Stromal cell of bone marrow (primary cell): ENCODE measurements around the gene SYT7.

Experiments used
- DNase-seq: peaks from one replicate; pipeline ENCODE4 v3.0.0-alpha.2; 2012; ENCODE audit warnings: low read depth

The SYT7 gene, protein sequence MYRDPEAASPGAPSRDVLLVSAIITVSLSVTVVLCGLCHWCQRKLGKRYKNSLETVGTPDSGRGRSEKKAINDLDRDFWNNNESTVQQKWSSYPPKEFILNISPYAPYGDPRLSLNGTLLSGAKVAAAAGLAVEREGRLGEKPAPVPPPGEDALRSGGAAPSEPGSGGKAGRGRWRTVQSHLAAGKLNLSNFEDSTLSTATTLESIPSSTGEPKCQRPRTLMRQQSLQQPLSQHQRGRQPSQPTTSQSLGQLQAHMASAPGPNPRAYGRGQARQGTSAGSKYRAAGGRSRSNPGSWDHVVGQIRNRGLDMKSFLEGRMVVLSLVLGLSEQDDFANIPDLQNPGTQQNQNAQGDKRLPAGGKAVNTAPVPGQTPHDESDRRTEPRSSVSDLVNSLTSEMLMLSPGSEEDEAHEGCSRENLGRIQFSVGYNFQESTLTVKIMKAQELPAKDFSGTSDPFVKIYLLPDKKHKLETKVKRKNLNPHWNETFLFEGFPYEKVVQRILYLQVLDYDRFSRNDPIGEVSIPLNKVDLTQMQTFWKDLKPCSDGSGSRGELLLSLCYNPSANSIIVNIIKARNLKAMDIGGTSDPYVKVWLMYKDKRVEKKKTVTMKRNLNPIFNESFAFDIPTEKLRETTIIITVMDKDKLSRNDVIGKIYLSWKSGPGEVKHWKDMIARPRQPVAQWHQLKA

DNA sequence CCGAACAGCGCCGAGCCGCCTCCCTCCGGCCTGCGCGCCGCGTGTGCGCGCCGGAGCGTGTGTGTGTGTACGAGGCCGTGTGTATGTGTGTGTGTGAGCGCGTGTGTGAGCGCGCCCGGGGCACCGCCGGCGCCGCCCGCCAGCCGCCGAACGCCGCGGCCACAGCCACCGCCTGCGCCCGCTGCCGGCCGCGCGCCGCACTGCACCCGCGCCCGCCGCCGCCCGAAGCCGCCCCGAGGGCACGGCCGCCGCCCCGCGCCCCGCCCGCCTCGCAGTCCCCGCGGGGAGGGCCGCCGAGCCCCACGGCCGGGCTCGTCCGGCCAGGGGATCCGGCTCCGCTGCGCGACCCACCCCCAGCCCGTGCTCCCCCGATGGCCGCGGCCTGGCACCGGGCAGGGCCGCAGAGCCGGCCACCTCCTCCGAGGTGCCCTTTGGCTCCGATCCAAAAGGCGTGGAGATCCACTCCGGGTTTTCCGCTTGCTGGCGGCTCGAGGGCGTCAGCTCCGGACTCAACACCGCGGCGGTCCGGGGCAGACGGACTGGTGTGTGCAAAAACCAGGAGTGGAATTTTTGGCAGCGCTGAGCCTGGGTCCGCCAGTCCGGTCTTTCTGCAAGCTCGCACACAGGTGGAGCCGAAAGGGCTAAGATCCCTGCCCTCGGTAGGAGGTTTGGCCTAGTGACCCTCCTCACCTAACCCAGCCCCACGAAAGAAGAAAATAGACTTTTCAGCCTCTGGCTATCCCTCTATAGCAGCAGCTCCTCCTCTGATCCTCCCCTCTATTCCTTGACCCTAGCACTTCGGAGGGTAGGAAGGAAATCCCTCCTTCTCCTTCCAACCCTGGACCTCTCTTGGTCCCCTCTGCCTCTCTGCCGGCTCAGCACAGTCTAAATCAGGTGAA, at the start of gene SYT7:
TSS of gene SYT7 (minus strand) at position 47 of the 899 bp plus-strand sequence. CDS start 256 bp downstream, outside the sequence.
- peak; percentile 92 for DNase-seq

DNA sequence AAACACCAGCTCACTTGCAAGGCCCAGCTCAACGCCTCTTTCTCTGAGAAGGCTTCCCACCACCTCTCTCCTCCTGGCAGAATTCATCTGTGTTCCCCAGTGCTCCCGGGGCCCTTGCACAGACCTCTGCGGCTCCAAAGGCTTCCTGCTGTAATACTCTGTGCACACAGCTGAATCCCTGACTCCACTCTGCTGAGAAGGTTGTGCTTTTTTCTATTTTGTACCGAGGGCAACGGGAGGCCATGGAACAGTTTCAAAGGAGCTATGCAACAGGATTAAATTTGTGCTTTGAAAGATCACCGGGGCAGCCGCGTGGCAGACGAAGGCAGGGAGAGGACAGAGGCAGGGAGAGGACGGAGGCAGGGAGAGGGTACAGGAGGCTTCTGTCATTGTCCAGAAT, 49.2 kb upstream of the SYT7 start:
- no peak for DNase-seq

DNA sequence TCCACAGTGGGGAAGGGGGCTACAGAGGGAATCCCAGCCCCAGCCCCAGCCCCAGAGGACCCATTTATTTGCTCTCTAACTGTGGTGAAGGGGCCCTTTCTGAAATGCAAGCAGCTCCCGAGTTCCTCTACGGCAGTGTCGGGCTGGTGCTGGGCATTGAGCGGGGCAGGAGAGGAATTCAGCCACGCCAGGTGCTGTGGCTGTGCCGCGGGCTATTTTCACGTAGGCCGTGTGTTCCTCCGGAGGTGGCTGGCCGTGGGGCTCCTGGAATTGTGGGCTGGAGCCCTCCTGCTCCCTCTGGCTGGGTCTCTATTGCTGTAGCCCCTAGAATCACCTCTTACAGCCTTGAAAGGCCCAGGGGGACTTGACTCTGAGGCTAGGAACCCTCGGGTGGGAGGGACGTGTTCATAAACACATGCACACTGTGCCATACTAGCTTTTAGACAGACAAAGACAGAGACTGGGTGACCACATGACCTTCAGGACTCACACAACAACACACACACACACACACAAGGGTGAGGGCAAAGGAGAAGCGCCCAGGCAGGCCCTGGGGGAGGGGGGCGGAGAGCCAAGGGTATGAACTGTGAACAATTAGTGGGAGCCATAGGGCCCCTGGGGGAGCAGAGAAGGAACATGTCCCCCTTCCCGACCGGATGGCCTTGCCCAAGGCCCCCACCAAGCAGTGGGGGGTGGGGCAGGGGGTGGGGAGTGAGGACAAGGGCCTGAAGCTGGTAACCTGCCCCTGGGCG, 48.4 kb upstream of the SYT7 start:
- DNase-seq, result no peak

DNA sequence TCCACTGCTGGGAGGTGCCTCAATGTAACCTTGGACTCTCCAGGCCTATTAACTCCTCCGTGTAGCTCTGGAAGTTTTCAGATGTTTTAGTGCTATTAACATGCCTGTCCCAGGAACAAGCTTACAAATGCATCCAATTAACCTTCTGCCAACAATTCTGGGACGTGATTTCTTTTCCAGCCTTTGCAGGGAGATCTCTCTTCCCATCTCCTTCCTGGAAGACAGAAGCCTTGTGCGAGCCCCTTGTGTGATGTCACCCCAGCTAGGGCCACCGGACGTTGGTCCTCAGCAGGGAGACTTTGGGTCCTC, 47.7 kb upstream of the SYT7 start:
- no peak for DNase-seq

DNA sequence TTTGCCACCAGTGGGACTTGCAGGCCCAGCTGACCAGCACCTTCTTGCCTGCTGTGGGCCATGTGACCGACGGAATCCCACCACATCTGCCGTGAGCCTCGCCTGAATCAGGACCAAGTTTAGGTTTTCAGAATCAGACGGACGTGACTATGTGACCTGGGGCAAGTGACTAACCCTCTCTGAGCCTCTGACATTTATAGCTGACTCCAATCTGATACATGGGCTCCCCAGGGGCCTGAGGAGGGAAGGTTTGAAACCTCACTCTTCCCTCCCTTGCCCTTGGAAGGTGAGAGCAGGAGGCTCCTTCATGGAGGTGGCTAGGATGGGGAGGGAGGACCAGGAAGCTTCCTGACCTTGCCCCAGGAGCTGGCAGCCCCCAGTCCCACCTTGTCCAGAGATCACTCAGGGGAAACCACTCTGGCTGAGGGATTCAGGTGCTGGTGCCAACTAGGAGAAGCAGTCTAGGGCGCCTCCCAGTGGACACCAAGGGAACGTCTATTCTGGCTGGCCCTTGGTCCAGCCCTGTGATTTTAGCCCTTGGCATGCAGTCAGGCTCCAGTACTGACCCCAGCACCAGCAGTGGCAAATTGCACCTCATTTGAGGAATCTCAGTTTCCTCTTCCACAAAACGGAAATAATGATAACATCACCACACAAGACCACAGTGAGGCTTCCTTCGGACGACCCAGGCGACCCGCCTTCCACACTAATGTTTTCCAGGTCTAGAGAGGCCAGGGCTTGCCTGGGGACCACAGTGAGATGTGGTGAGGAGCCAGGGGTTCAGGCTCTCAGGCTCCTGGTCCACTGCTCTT, 47.2 kb upstream of the SYT7 start:
- DNase-seq, result peak; percentile 63

DNA sequence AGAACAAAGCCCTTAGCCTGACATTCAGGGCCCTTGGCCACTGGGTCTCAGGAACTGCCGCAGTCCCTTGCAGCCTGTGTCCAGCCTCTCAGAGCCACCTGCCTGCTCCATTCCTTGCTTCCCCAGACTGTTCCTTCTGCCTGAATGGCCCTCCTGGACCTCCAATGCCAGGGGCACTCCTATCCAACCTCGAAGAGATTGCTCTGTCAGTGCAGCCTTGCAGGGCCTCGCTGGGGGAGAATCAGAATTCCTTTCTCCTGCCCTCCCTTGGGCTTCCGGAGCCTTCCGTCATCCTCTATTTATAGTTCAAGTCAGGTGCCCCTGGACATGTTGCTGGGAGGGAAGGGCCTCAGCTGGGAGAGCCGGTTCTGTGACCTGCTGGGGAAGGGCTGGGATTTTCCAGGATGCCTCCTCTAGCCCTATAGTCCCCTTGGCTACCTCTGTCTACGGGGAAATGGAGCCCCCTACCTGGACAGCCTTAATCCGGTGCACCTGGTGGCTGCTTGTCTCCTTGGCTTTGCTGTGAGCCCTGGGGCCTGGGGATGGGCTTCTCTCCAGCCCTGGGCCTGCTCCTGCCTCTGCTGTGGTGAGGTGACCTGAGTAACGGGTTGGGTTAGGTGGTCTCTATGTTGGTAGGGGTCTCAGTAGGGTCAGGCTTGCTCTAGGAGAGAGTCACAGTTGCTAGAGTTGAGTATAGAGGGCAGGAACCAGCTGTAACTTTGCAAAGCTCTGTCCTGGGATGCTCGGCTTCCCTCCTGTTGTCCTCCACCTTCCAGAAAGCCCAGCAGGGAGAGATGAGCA, 45.9 kb upstream of the SYT7 start:
- DNase-seq, result no peak

DNA sequence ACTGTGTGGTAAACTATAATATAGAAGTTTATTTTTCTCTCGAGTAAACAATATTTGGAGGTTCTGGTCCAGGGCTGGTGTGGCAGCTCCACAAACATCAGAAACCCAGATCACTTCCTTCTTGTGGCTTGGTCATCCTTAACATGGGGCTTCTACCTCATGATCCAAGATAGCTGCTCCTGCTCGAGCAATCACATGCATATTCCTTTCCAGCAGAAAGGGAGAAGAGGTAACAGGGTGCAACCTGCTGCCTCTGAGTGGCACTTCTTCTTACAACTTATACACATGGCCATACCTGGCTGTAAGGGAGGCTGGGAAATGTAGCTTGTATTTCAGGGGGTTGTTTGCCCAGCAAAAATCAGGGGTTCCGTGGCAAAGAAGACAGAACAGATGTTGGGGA, 44.6 kb upstream of the SYT7 start:
- no peak for DNase-seq

DNA sequence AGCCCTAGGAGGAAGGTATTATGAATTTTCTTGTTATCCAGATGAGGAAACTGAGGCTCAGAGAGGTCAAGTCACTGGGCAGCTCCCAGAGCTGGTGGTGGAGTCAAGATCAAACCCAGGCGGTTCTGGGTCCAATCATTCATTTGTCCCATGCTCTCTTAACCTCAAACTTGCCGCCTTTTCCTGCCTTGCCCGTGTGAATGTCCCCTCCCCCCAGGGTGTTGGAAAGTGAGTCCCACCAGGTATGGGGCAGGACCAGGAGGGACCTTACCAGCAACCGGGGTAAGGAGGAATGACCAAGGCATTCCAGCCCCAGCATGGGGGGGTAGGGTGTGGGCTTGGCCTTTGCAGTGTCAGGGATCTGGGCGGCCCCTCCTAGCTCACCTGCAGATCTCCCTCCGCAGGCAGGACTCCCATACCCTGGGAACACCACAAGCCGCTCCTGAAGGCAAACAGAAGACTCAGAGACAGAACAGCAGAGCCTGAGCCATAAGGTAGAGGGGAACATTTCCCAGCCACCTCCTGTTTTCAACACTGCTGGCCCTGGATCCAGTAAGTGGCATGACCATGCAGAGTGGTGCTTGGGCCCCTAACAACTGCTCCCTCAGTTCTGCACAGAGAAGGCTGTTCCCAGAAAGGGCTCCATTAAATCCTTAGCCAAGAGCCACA, 41.2 kb upstream of the SYT7 start:
- no peak for DNase-seq

DNA sequence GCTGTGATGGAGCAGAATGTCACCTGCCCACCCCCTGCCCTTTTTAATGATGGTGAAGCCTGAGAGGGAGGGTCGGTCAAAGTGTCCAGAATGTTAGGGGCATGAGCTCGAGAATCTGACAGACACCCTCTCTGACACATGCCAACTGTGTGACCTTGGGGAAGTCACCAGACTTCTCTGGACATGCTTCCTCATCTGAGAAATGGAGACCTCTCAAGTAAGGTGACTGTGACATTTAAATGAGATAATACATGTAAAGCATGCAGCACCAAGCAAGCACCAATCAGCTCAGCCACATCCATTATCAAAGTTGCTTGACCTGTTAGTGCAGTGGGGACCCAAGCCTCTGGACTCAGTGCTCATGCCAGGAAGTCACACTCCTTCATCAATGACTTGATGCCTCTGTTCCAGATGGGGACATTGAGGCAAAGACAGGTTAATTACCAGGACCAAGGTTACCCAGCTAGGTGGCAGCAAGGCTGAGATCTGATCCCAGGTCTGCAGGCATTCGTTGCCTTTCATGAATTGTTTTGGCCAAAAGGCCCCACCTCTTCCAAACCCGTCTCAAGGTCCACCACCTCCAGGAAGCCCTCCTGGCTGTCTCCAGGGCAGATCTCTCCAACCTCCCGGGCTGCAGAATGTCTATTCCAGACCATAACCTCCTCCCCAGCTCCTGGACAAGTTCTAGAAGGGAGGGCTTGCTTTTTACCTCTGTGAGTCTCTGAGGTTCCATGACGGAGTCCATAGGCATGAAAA, 38.8 kb upstream of the SYT7 start:
- DNase-seq, result no peak

DNA sequence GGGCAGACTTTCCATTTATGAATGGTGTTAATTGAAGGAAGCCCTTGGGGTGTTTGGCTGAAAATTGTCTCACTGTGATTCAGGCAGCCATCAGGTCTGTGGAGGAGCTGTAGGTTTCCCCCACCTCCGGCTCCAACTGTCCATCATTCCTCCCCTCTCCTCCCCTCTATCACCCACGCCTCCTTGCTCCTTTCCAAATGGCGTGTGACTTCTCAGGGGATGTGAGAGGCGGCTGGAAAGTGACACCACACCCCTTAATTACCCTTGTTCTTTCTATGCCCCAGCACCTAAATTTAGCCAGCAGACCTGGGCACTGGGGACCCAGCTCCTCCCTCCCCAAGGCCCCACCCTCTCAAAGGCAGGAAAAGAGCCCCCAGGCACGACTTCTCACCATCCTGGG, 38.1 kb upstream of the SYT7 start:
- no peak for DNase-seq

DNA sequence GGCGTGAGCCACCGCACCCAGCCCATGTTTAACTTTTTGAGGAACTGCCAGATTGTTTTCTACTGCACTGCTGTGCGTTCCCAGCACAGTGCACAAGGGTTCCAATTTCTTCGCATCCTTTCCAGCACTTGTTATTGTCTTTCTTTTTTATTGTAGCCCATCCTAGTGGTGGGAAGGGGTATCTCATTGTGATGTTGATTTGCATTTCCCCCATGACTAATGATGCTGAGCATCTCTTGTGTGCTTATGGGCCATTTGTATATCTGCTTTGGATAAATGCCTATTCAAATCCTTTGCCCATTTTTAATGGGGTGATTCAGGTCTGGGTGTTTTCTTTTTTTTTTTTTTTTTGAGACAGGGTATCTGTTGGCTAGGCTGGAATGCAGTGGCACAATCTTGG, 36.6 kb upstream of the SYT7 start:
- DNase-seq, result no peak

DNA sequence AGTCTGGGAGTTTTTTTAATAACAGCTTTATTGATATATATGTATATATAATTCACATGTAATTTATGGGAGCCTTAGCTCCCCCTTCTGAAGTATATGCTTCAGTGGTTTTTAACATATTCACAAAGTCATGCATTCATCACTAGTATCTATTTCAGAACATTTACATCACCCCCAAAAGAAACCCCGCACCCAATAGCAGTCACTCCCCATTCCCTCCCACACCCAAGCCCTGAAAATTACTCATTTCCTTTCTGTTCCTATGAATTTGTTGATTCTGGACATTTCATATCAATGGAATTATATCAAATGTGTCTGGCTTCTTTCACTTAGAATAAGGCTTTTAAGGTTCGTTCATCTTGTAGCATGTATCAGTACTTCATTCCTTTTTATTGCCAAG, 35.6 kb upstream of the SYT7 start:
- peak; percentile 57 for DNase-seq

DNA sequence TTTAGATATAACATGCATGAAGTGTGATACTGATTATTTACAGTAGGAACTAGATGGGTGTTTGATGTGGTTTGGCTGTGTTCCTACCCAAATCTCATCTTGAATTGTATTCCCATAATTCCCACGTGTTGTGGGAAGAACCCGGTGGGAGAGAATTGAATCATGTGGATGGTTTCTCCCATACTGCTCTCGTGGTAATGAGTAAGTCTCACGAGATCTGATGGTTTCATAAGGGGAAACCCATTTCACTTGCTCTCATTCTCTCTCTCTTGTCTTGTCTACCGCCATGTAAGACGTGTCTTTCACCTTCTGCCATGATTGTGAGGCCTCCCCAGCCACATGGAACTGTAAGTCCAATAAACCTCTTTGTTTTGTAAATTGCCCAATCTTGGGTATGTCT, 33.9 kb upstream of the SYT7 start:
- DNase-seq, result peak; percentile 39

DNA sequence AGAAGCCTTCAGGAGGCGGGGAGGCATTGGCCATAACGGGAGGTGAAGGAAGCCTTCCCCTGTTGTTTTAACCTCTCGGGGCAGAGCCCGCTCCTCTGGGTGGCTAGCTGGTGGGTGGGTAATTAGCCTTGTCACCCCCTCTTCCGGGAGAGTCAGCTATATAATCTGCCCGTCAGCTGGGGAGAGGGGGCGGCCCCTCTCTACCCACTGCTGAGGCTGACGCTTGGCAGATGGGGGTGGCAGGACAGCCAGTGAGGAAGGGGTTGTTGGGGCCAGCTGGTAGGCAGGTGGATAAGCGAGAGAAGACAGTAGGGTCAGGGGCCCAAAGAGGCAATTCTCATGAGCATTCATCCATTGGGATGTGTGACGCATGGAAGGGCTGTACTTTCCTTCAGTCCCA, 33.0 kb upstream of the SYT7 start:
- DNase-seq, result no peak

DNA sequence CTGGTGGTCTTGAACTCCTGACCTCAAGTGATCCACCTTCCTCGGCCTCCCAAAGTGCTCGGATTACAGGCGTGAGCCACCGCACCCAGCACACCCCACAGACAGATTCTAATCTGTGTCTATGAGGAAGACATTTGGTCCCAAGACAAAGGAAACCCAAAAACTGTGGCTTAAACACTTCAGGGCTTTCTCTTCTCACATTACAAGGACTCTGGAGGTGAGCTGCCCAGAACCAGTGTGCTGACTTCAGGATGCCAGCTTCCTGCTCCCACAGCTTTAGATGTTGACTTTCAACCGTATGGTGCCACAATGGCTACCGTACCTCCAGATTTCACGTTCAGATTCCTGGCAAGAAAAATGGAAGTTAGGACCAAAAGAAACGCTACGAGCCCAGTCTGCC, 32.2 kb upstream of the SYT7 start:
- no peak for DNase-seq

DNA sequence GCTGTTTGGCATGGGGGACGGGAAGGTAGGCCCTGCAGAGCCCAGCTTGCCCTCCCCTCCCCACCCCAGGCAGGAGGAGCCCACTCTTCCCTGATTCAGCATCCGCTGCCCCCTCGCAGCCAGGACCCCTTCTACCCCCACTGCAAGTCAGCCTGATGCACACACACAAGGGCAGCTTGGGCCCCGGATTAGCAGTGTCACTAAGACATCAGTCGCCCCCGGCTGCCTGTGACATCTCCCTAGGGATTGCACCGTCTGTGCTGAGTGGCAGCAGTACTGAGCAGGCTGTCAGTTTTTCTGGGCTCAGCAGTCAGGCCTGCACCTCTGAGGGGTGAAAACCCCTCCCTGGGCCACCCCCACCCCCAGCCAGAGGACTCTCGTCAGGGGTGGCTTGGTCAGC, 30.4 kb upstream of the SYT7 start:
- no peak for DNase-seq

DNA sequence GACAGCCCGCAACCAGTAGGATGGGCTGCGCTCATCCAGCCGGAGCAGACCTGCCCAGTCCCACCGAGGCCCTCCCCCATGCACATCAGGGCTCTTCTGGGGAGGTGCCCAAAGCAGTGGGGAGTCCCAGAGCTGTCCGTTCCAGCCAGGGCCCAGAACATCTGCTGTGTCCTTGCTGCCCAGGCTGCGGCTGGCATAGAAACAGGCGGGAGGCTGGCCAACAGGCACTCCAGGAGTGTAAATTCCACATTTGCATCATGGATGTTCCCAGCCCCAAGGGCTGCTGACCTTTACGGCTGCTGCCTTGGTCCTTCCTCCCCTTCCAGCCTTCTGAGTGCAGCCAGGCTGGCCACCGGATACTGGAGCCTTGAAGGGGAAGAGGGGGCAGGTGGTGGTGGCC, 30.0 kb upstream of the SYT7 start:
- no peak for DNase-seq

DNA sequence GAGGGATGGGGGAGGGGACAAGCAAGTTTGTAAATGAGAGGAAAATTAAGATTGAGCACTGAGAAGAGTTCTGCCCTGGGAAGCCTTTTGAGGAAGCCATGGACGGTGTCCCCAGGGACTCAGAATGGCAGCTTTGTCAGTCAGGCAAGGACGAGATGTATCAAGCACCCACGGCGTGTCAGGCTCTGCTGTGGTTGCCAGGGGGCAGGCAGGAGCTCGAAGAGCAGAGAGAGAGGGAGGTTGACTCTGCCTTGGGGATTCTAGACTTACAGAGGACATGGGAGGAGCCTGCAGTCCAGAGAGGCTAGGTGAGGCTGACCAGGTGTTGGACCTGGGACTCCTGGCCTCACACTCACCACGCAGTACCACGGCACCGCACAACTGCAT, 29.1 kb upstream of the SYT7 start:
- no peak for DNase-seq
